ENCODE results near the gene PHF12. TPM values are rescaled to one million over a fixed set of nuclear protein-coding genes. Genes with fewer than 3 reads are reported as not detected.

Gene PHF12
- total RNA-seq, 3 donors from 2014 or later (not counting 1 experiment from before 2014, with no cell fraction given), result 163 to 177 (median 171) TPM

GRCh38 chr17:28941251-28941650 is 10.1 kb downstream of the PHF12 start:
- Histone ChIP-seq H3K9me3 (ENCODE audit: control insufficient read depth, insufficient read depth, low read length) (no peaks in the 10 kb centered on the region), H3K27ac (ENCODE audit: low read length) (no peak overlapping the region), H3K4me1 (ENCODE audit: control insufficient read depth, insufficient read depth, low read length) (peaks cover 21% of the 10 kb centered on the region), H3K27me3 (ENCODE audit: control insufficient read depth, insufficient read depth, low read length) (no peaks in the 10 kb centered on the region), H3K36me3 (ENCODE audit: control insufficient read depth, insufficient read depth, low read length) (peaks cover 17% of the 10 kb centered on the region), H3K4me3 (ENCODE audit: low read length) (no peak overlapping the region)
- Mint-ChIP-seq H3K4me3 (no peak overlapping the region), H3K36me3 (no peaks in the 10 kb centered on the region), H3K4me1 (peaks cover 68 to 72% of the 10 kb centered on the region in 2 donors), H3K9me3 (no peaks in the 10 kb centered on the region), H3K27me3 (ENCODE audit: low read depth in 2 of 2) (no peaks in the 10 kb centered on the region), H3K27ac (peak overlapping the region; percentile 38 to 53)
- no peak for ATAC-seq
- DNase-seq, result no peak
- intact Hi-C loops (cut with micrococcal nuclease), result no loop called here
- TF ChIP-seq CTCF (IDR thresholded peaks at IDR 0.05), result no peak
- WGBS (ENCODE audit: insufficient coverage), result no CpG with 5 or more reads among the region's 1 CpG

GRCh38 chr17:28940675-28941074 is 10.6 kb downstream of the PHF12 start:
- DNase-seq (no peak), ATAC-seq (no peak)
- H3K27me3 ChIP-seq (ENCODE audit: control insufficient read depth, insufficient read depth, low read length), result no peaks in the 10 kb centered on the region
- no peak overlapping the region for H3K27ac ChIP-seq (ENCODE audit: low read length)
- 72% methylated on average over 3 of the region's 3 CpGs for WGBS (ENCODE audit: insufficient coverage)
- no peaks in the 10 kb centered on the region for H3K36me3 Mint-ChIP-seq
- no peaks in the 10 kb centered on the region for H3K27me3 Mint-ChIP-seq (ENCODE audit: low read depth in 2 of 2)
- no peak for TF ChIP-seq CTCF (IDR thresholded peaks at IDR 0.05)
- H3K4me3 ChIP-seq (ENCODE audit: low read length), result no peak overlapping the region
- no peaks in the 10 kb centered on the region for H3K9me3 ChIP-seq (ENCODE audit: control insufficient read depth, insufficient read depth, low read length)
- intact Hi-C loops (cut with micrococcal nuclease), result no loop called here
- peaks cover 17% of the 10 kb centered on the region for H3K4me1 ChIP-seq (ENCODE audit: control insufficient read depth, insufficient read depth, low read length)
- peak overlapping the region in 1 of 2 donors; percentile 53 for H3K27ac Mint-ChIP-seq
- peaks cover 70 to 72% of the 10 kb centered on the region in 2 donors for H3K4me1 Mint-ChIP-seq
- H3K9me3 Mint-ChIP-seq, result no peaks in the 10 kb centered on the region
- H3K4me3 Mint-ChIP-seq, result no peak overlapping the region
- peaks cover 17% of the 10 kb centered on the region for H3K36me3 ChIP-seq (ENCODE audit: control insufficient read depth, insufficient read depth, low read length)

GRCh38 chr17:28940142-28940541 is 11.2 kb downstream of the PHF12 start:
- DNase-seq (peak in 1 of 2 donors; percentile 28), ATAC-seq (peak in 1 of 3 donors; percentile 24)
- Mint-ChIP-seq H3K9me3 (no peaks in the 10 kb centered on the region), H3K36me3 (no peaks in the 10 kb centered on the region), H3K27me3 (ENCODE audit: low read depth in 2 of 2) (no peaks in the 10 kb centered on the region), H3K4me1 (peaks cover 70 to 71% of the 10 kb centered on the region in 2 donors), H3K27ac (peak overlapping the region; percentile 53 to 67), H3K4me3 (no peak overlapping the region)
- H3K4me3 ChIP-seq (ENCODE audit: low read length), result no peak overlapping the region
- H3K9me3 ChIP-seq (ENCODE audit: control insufficient read depth, insufficient read depth, low read length), result no peaks in the 10 kb centered on the region
- 45% methylated on average over 3 of the region's 3 CpGs for WGBS (ENCODE audit: insufficient coverage)
- intact Hi-C loops (cut with micrococcal nuclease), result no loop called here
- H3K36me3 ChIP-seq (ENCODE audit: control insufficient read depth, insufficient read depth, low read length), result peaks cover 17% of the 10 kb centered on the region
- no peak overlapping the region for H3K27ac ChIP-seq (ENCODE audit: low read length)
- H3K4me1 ChIP-seq (ENCODE audit: control insufficient read depth, insufficient read depth, low read length), result peaks cover 15% of the 10 kb centered on the region
- TF ChIP-seq CTCF (IDR thresholded peaks at IDR 0.05), result no peak
- H3K27me3 ChIP-seq (ENCODE audit: control insufficient read depth, insufficient read depth, low read length), result no peaks in the 10 kb centered on the region

GRCh38 chr17:28938552-28938951 is 12.8 kb downstream of the PHF12 start:
- H3K4me1 Mint-ChIP-seq, result peaks cover 62 to 66% of the 10 kb centered on the region in 2 donors
- H3K27me3 ChIP-seq (ENCODE audit: control insufficient read depth, insufficient read depth, low read length), result no peaks in the 10 kb centered on the region
- no peak for TF ChIP-seq CTCF (IDR thresholded peaks at IDR 0.05)
- intact Hi-C loops (cut with micrococcal nuclease), result no loop called here
- H3K9me3 Mint-ChIP-seq, result no peaks in the 10 kb centered on the region
- no peak overlapping the region for H3K4me3 ChIP-seq (ENCODE audit: low read length)
- ATAC-seq (no peak), DNase-seq (no peak)
- peak overlapping the region; percentile 60 to 67 for H3K27ac Mint-ChIP-seq
- no peak overlapping the region for H3K27ac ChIP-seq (ENCODE audit: low read length)
- H3K9me3 ChIP-seq (ENCODE audit: control insufficient read depth, insufficient read depth, low read length), result no peaks in the 10 kb centered on the region
- H3K4me3 Mint-ChIP-seq, result no peak overlapping the region
- H3K36me3 Mint-ChIP-seq, result no peaks in the 10 kb centered on the region
- H3K4me1 ChIP-seq (ENCODE audit: control insufficient read depth, insufficient read depth, low read length), result peaks cover 9% of the 10 kb centered on the region
- no peaks in the 10 kb centered on the region for H3K27me3 Mint-ChIP-seq (ENCODE audit: low read depth in 2 of 2)
- H3K36me3 ChIP-seq (ENCODE audit: control insufficient read depth, insufficient read depth, low read length), result peaks cover 12% of the 10 kb centered on the region

Data from natural killer cell (primary cell).